Measurements from ENCODE around the gene MPP2.
"Not testable (repeated sequence)": the region's sequence is repeated elsewhere in the genome, so short reads cannot be mapped to it uniquely, and the experiment has no call there.

MPP2 gene

DNA sequence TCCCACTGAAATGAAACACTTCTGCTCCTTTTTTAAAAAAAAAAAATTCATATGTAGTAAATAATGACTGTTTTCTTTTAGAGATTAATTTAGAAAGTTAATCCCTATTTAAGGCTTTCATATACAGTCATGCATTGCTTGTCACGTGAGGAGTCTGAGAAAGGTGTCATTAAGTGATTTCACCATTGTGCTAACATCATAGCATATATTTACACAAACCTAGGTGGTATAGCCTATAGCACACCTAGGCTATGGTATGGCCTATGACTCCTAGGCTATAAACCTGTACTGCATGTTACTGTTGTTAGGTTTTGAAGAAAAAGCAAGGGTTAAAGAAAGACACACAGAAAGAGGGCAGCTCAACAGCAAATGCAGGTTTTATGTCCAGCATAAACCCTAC, 21.3 kb upstream of the MPP2 start:
- no peak for DNase-seq

DNA sequence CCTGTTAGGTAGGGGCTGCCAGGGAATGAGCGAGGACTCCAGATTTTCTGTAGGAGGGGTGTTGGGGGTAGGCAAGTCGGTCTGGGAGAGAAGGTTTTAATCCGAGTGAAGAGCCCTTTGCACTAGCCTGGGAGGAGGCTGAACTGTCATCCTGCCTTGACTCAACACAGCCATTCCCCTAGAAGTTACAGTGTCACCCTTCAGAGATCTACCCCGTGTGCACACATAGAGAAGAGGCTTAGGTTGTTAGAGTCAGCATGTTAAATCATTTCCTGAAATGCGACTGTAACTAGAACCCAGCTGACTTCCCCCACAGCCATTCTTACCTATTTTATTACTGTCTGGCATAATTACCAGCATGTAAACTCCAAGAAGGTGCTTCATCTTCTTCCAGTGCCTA, 20.6 kb upstream of the MPP2 start:
- DNase-seq = not testable (repeated sequence)

DNA sequence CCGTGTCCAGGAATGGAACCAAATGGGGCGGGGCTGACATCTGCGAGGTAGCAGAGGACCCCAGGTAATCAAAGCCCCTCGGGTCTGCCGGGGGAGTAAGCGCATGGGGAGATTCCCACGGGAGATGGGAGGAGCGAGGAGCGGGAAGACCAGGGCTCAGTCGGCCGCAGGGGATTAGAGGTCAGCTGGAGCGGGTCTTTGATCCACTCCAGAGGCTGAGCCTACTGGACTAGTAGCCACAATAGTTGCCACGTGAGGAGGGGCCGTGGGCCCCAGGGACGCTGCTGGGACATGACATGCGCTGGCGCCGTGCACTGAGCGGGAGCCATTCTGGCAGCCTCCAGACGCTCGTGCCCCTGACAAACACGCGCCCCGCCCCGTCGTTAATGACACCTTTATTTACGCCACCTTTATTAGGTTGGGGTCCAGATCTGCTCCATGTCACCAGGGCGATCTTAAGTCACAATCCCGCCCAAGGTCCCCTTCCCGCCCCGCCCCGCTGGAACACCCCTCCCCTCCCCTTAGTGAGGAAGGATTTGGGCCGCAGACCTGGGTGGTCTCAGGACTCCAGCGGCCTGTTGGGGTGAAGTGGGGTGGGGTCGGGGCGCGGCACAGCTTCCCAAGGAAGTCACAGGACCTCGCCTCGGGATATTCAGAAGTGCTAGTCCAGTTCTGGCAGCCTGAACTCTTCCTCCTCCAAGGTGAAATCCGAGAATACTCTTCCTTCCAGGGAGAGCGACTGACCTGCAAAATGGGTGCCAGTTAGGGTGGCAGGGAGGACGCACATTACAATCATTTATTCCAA, 19.9 kb upstream of the MPP2 start:
- no peak for DNase-seq

DNA sequence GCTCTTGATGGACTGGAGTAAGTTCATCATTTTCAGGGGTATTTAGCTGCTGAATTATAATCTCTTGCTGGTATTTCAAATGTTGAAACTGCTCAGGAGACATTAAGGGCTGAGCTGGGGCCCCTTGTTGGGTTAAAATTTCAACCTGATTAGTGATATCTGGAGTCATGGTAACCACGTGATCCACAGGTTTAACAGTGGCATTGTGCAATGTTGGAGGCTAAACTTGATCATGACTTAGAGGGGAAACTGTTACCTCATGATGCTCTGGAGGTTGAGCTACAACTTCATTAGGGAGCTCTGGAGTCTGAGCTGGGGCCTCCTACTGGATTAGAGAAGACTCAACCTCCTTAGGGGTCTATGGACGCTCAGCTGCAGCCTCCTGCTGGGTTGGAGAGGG, 17.2 kb upstream of the MPP2 start:
- no peak for DNase-seq

DNA sequence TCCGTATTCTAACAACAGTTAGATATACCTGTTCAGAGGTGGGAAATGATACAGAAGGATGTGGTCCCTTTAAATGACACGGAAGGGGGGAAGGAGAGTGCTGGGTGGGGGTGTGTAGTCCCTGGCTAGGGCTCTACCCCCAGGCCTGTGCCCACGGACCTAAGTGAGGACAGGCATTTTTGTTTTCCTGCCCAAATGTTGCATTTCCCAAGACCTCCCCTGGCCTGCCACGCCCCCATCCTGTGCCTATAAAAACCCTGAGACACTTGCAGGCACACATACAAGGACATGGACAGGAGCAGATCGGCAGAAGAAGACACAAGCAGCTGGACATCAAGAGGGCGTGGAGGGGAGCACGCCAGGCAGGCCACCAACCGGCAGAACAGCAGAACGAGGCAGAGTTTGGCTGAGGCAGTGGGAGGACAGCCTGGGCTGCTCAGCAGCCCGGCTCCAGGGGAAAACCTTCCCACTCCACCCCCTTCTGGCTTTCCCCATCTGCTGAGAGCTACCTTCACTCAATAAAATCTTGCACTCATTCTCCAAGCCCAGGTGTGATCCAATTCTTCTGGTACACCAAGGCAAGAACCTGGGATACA, 13.3 kb upstream of the MPP2 start:
- DNase-seq = no peak

DNA sequence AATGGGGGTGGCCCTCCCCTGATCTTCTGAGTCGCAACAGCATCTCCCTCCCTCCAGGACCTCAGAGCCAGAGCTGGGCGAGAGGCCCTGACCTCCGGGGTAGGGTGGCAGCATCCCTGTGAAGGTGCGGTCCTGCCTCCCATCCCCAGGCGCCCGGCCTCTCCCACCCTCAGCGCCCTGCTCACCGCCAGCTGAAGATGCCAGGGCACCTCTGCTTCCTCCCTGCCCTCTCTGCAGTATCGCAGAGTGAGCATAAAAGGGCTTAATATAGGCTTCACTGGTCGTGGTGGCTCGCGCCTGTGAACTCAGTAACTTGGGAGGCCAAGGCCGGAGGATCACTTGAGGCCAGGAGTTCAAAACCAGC, 10.7 kb upstream of the MPP2 start:
- no peak for DNase-seq

DNA sequence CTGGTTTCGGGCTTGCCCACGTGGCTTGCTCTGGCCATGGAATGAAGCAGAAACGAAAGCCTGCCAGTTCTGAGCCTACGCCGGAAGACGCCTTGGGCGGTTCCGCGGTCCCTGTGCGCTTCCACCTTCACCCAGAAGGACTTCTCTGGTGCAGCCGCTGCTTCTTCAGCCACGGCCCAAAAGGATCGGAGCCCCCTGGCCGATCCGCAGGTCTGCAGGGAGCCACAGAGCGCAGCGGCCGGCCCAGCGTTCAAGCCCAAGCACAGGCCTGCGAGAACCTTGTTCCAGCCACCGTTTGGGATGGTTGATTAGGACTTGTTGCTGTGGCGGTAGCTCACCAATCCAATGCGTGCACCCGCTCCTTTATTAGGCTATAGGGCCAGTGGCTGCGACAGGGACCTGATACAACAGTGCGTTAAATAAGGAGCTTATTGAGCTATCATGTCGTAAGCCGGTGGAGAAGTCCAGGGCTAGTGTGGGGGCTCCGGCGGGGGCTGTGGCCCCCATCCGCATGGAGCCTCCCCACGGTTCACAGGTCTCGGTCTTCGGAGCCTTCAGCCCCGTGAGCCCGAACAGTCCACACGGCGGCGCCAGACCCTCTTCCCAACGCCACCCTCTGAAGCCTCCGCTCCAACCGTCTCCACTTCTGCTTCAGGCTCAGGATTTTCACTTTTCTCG, 10.2 kb upstream of the MPP2 start:
- no peak for DNase-seq

DNA sequence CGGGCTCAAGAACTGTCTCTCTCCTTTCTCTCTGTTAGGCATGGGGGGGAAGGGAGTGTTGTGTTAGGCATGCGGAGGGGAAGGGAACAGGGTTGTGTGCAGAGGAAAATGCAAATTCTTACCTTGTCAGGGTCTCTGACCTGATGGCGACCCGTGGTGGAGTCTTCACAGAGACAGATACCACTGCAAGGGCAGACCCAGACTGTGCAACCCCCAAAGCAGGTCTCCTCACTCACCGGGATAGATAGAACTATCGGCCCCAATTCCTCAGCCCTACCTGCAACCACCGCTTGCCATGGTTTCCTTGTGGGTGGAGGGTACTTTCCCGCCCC, 9.6 kb upstream of the MPP2 start:
- DNase-seq = no peak

DNA sequence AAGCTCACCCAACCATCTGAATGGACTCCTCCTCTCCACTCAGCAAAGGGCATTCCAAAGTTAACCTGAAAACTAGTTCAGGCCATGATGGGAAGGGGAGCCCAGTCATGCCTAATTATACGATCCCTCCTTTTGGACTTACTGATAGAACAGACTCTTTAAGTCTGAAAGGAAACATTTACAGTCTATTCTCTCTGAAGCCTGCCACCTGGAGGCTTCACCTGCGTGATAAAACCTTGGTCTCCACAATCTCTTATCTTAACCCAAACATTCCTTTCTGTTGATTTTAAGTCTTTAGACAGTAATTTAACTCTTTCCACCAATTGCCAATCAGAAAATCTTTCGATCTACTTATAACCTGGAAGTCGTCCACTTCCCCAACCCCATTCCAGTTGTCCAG, 9.0 kb upstream of the MPP2 start:
- DNase-seq = no peak

DNA sequence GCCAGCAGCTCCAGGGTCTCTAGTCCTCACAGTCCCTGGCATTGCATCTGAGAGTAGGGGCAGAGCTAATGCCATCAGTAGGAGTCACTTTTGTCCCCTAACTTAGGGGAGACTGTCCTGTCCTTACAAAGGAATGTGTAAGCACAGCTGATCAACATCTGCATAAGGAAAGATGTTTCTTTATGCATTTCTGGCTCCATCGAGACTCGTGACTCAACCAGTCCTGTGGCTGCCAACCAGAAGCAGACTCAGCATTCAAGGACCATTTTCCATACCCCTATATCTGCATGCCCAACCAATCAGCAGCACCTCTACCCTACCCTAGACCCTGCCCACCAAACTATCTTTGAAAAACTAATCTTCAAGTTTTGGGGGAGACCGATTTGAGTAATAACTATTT, 8.2 kb upstream of the MPP2 start:
- no peak for DNase-seq

DNA sequence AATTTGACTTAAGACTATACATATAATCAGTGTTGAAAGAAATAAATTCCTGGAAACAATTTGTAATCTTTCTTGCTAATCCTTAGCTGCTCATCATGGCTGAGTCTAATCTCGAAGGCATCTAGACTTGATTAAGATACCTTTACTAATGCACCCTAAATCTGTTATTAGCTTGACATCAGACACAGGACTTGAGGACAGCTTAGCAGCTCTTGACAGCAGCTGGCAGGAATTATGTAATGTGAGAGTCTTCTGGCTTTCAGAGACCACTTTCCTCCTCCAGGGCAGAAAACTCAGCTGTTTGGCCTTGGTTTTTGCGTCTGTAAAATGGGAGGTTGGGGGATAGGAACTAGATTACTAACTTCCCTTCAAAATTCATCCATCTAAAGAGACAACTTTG, 7.1 kb upstream of the MPP2 start:
- DNase-seq = no peak

DNA sequence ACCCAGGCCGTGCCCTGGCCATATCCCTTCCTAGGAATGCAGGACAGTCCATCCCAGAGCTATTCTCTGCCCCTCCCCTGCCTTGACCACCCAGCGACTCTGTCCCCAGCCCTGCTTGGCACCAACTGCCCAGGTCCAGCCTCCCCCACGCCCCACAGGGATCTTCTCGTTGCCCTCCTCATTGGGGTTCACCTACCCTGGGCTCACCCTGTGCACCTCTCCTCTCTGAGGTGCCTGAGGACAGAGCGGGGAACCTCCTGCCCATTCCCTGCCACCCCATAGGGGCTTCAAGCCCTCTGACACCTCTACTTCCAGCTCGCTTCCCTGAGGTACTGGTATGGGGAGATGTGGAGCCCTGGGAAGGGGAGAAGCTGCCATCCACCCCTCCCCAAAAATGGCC, 6.2 kb upstream of the MPP2 start:
- DNase-seq = no peak

DNA sequence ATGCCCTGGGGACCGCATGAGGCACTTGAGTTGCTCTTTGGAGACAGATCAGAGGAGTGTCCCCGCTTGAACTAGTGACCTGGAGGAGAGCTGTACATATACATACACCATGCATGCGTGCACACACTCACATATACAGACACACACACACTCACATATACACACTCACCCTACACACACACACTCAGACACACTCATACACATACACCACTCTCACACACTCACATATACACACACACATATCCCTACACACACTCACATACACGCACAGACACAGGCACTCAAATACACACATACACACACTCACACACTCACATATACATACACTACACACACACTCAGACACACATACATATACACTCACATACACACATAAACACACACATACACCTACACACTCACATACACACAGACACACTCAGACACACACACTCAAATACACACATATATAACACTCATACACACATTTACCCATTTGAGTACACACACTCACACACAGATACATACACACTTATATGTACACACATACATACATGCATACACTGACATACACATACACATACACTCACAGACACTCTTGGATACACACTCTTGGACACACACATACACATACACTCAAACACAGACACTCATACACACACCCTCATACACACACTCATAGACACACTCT, 5.4 kb upstream of the MPP2 start:
- no peak for DNase-seq

DNA sequence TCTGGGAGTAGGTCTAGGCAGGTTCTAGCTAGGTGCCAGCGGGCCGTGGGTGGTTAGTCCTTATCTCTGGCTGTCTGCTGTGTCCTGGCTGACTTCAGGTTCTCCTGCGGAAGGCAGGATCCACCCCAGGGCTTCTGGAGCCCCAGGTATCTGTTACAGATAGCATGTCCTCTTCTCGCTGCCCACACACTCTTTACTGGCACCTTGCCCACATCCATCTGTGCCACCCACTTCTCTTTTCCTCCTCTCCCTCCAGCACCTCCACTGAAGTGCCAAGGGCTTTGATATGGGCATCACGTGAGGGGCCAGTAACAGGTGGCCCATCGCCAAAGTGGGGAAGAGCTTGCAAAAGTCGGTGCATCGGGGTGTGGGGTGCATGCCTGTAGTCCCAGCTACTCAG, 4.6 kb upstream of the MPP2 start:
- DNase-seq = no peak

DNA sequence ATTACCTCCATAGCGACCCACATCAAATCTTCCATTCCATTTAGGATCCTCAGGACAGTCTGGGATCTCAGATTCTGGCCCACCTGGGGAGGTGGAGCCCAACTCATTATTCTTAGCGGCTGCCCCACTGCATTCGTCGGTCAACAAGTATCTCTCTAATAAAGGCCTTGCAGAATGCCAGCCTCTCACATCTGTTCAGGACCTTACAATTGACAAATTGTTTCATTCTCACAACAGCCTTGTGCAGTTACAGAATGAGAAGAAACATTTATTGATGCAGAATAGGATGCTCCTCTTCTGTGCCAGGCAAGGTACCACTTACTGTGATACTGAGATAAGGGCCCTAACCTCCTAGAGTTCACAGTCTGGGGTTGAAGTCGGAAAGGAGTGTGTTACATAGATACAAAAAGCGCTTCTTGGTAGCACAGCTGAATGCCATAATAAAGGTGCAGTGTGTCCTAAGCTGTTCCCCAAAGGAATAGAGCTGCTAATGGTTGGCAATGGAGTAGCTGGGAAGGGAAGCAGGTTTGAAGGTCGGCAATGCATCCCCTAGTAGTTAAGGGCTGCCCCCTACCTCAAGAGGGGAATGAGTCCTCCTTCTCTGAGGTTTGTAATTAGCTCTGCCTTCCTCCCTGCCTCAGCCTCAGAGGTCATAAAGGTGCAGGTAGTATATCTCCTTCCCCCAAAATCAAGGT, 2.3 kb upstream of the MPP2 start:
- DNase-seq = no peak

DNA sequence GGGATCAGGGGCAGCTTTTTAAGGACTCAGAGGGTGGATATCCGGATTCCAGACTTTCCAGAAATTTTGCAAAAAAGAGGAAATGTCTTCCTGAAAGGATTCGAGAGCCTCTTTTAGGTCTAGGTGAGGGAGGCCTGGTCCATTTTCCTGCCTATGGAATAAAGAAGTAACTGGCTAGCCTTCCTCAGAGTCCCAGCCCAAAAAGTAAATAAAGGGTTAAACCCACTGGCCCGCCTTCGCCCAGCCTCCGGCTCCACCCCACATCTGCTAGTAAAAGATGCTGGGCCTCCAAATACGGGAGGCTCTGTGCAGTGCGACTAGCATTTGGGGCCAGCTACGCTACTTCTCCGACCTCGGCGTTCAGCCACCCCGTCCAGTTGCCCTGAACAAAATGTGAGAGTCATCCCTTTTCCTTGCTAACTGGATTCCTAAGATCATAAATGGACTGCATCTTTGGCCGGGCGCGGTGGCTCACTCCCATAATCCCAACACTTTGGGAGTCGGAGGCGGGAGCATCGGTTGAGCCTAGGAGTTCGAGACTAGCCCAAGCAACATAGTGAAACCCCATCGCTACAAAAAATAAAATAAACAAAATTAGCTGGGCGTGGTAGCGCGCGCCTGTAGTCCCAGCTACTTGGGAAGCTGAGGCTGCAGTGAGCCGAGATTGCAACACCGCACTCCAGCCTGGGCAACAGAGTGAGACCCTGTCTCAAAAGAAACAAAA, 824 bp upstream of the MPP2 start:
- peak; percentile 63 for DNase-seq

DNA sequence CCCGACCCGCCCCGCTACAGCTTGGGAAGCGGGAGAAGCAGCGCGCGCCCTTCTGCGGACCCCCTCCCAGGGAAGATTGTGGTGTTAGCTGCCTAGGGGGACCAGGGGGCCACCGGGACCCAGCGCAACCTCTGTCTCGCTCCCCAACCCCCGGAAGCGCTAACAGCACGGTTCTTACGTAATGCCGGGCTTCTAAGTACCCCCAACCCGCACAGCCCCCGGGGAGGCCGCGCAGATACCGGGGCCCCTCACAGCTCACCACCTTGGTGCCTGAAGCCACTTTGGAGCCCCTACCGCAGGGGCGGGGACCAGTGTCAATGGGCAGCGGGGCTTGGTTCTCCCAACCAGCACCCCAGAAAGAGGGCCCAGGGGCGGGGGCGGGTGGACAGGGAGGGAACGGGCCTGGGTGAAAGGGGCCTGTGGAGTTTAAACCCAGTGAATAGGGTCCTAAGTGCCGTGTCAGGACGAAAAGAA, 348 bp downstream of the MPP2 start:
- no peak for DNase-seq

DNA sequence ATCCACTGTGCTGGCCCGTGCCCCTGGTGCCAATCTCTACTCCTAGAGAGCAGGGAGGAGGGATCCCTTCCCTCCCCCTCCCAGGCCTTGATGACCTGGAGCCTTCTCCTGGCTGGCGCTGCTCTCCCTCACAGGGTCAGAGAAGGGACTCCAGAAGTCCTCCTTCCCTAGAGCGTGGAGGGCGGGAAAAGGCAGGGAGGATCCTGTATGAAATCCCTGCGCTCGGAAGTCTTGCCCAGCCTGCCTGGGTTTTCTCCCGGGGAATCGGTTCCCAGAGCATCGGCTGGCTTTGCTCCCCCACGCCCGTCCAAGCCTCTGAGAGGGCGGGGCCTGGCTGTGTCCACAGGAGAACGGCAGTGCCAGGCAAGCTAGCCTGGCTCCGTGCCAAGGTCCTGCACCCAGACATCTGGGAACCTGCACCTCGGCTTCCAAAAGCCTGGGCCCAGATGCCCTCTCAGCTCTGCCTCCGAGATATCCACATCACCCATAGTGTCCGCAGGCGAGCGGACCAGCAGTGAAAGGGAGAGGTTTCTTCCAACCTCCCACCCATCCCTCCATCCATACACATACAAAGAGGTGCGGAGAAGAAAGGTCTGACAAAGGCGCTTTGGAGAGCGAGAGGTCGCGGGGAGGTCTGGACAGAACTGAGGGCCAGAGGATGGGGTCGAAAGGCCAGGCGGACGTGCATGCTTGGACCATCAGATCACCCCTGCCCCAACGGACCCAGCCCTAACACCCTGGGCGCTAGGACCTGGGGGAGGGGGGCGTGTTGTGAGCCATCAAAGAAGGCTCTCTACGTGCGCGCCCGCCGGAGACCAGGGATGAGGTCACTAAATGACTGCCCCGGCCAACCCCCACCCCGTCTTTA, 1.1 kb downstream of the MPP2 start:
- DNase-seq = peak; percentile 52

DNA sequence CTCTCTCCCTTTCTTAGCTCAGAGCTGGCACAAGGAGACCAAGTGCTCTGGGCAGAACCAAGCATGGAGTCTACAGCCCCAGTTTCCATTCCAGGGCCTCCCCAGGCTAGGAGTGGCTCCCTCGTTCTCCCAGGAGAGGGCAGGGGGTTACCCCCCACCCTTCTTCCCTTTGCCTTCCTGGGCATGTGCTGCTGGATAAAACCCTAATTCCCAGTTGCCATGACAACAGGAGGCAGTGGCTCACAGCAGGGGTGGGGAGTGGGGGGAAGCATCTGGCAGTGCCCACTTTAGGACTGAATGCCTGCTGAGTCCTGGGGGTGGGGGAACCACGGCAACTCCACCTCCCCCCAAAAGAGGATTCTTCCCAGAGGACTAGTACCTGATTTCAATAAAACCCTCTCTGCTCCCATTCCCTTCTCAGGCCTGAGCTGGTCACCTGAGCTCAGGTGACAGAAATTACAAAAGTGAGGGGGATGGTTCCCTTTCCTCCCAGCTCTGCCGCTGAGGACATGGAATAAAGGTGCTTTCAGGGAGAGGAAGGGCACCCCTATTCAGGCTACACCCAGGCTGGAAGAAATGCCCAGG, 1.8 kb downstream of the MPP2 start:
- no peak for DNase-seq

DNA sequence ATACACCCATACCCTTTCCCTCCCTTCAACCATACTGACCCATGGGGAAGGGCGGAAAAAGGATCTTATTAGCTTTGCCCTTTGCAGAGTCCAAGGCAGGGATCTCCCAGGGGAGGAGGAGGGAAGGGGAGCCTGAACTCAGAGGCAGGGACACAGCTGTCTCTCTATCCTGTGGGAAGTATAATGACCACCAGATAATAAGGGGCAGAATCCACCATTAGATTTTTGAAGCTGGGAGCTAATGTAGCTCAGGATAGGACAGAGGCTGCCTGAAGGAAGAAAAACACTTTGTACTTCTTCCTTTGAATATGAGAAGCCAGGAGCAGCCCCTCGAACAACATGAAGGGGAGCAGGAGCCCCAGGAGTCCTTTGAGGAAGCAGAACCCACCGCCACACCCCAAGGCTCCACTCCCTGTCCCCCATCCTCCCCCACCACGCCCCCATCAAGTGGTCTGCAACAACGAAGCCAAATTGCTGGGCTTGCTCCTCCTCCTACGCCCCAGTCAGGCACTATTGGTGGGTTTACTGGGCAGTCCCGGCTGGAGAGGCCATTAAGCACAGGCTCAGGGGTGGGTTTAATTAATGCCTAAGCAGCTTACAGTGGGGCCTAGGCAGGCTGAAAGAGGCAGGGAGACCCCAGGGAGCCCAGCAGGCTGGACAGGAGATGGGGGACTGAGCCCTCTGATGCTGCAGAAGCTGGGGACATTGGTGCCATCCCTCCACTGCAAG, 5.3 kb downstream of the MPP2 start:
- no peak for DNase-seq

Data from NCI-H748 treated with DMSO at 0.1 percent for 48 hours (cell line).